ENCODE measurements around the gene HSPA1B. TPM values are rescaled to one million over a fixed set of nuclear protein-coding genes. Genes with fewer than 3 reads are reported as not detected.
A peak's percentile ranks its signal among the peaks of the same experiment; 100 is the strongest.
"Not testable (repeated sequence)": the region's sequence is repeated elsewhere in the genome, so short reads cannot be mapped to it uniquely, and the experiment has no call there.

Gene HSPA1B
- 277 TPM for total RNA-seq

- DNase-seq (ENCODE audit: low spot score) = peak; percentile 100
Observed at GRCh38 chr6:31827286-31828079, at the start of gene HSPA1B. TSS of gene HSPA1B (plus strand) at chr6:31827738. CDS start at chr6:31827951, 213 bp downstream.

- DNase-seq (ENCODE audit: low spot score) = no peak
Observed at GRCh38 chr6:31778193-31778592, 49.3 kb upstream of the HSPA1B start.

GRCh38 chr6:31778999-31779885, 48.3 kb upstream of the HSPA1B start:
- DNase-seq (ENCODE audit: low spot score) = no peak

- DNase-seq (ENCODE audit: low spot score) = no peak
Observed at GRCh38 chr6:31779908-31780307, 47.6 kb upstream of the HSPA1B start.

GRCh38 chr6:31780507-31781243, 46.9 kb upstream of the HSPA1B start:
- DNase-seq (ENCODE audit: low spot score) = no peak

- DNase-seq (ENCODE audit: low spot score) = no peak
Observed at GRCh38 chr6:31781244-31782125, 46.1 kb upstream of the HSPA1B start.

- DNase-seq (ENCODE audit: low spot score) = no peak
Observed at GRCh38 chr6:31782126-31782855, 45.2 kb upstream of the HSPA1B start.

- no peak for DNase-seq (ENCODE audit: low spot score)
Observed at GRCh38 chr6:31784098-31784925, 43.2 kb upstream of the HSPA1B start.

GRCh38 chr6:31785475-31785874, 42.1 kb upstream of the HSPA1B start:
- DNase-seq (ENCODE audit: low spot score) = no peak

GRCh38 chr6:31791324-31792089, 36.0 kb upstream of the HSPA1B start:
- peak; percentile 37 for DNase-seq (ENCODE audit: low spot score)

GRCh38 chr6:31792090-31792374, 35.5 kb upstream of the HSPA1B start:
- DNase-seq (ENCODE audit: low spot score) = no peak

- DNase-seq (ENCODE audit: low spot score) = peak; percentile 32
Observed at GRCh38 chr6:31792761-31793171, 34.8 kb upstream of the HSPA1B start.

GRCh38 chr6:31793927-31794245, 33.7 kb upstream of the HSPA1B start:
- not testable (repeated sequence) for DNase-seq (ENCODE audit: low spot score)

- DNase-seq (ENCODE audit: low spot score) = no peak
Observed at GRCh38 chr6:31794294-31794865, 33.2 kb upstream of the HSPA1B start.

- no peak for DNase-seq (ENCODE audit: low spot score)
Observed at GRCh38 chr6:31794866-31795615, 32.5 kb upstream of the HSPA1B start.

GRCh38 chr6:31795616-31796298, 31.8 kb upstream of the HSPA1B start, which contains the start of gene VARS1:
TSS of gene VARS1 (minus strand) at chr6:31795752. CDS start at chr6:31795217, 535 bp downstream.
- DNase-seq (ENCODE audit: low spot score) = peak; percentile 88

- no peak for DNase-seq (ENCODE audit: low spot score)
Observed at GRCh38 chr6:31796993-31797385, 30.5 kb upstream of the HSPA1B start.

Measured in mucosa of gallbladder (tissue), 1 donor.